OCI-LY3 (cell line): ENCODE measurements around the gene PITPNM2.

Experiments
- H2AFZ ChIP-seq: fragments of 200-600, 300-600 bp; shearing (Covaris generic); 2 replicates; pipeline ENCODE4 v1.6.0; 2014; ENCODE audit warnings: antibody characterized with exemption, low read depth, low read length
- H3K27ac ChIP-seq: fragments of 200-600, 300-600 bp; sonication (generic); 2 replicates; pipeline ENCODE4 v1.5.1; 2014; ENCODE audit warnings: mild to moderate bottlenecking, low read length, moderate library complexity, mixed read lengths
- H3K27me3 ChIP-seq: fragments of 200-600, 300-600 bp; sonication (generic); 2 replicates; pipeline ENCODE4 v1.6.1; 2014; ENCODE audit warnings: low read depth, low read length, mixed read lengths
- H3K36me3 ChIP-seq: fragments of 200-600, 300-600 bp; sonication (generic); replicated peaks from 2 replicates; pipeline ENCODE3; 2014; ENCODE audit warnings: low read depth, low read length, mixed read lengths
- H3K4me1 ChIP-seq: fragments of 300-600, 200-600 bp; sonication (generic); 2 replicates; pipeline ENCODE4 v1.6.1; 2014; ENCODE audit warnings: low read length, mixed read lengths
- H3K4me2 ChIP-seq: fragments of 200-600, 300-600 bp; sonication (generic); 2 replicates; pipeline ENCODE4 v1.6.1; 2014; ENCODE audit warnings: low read length, mixed read lengths
- H3K4me3 ChIP-seq: fragments of 300-600, 200-600 bp; sonication (generic); 2 replicates; pipeline ENCODE4 v1.5.1; 2014; ENCODE audit warnings: antibody characterized with exemption, mild to moderate bottlenecking, low read length, moderate library complexity
- H3K79me2 ChIP-seq: fragments of 300-600, 200-600 bp; shearing (Covaris generic); 2 replicates; pipeline ENCODE4 v1.6.1; 2014; ENCODE audit warnings: mild to moderate bottlenecking, low read length, mixed read lengths
- H3K9ac ChIP-seq: fragments of 300-600, 200-600 bp; shearing (Covaris generic); 2 replicates; pipeline ENCODE4 v1.6.0; 2014; ENCODE audit warnings: mild to moderate bottlenecking, low read length, moderate library complexity
- H3K9me3 ChIP-seq: fragments of 200-600, 300-600 bp; shearing (Covaris generic); 2 replicates; pipeline ENCODE4 v1.6.1; 2014; ENCODE audit warnings: low read length, mixed read lengths; ENCODE audit not compliant: insufficient read depth
- H4K20me1 ChIP-seq: fragments of 200-600, 300-600 bp; sonication (generic); 2 replicates; pipeline ENCODE4 v1.6.1; 2016; ENCODE audit warnings: low read length, mixed read lengths; ENCODE audit not compliant: insufficient read depth
- CTCF ChIP-seq: fragments of 200-600, 300-600 bp; sonication (generic); IDR thresholded peaks from 2 replicates; pipeline ENCODE4 v1.5.1; 2014; ENCODE audit warnings: antibody characterized with exemption, low read length, low read depth
- EZH2phosphoT487 ChIP-seq: fragments of 200-600 bp; shearing (Covaris generic); IDR thresholded peaks from 2 replicates; pipeline ENCODE4 v1.6.1; 2018; ENCODE audit warnings: antibody characterized with exemption, mixed run types, low read depth

The PITPNM2 gene

GRCh38 chr12:123135688-123136087 lies 15.2 kb downstream of the PITPNM2 start:
- no peak overlapping the region for H3K4me3 ChIP-seq
- peaks cover 21% of the 10 kb centered on the region for H3K4me1 ChIP-seq
- H3K4me2 ChIP-seq: no peak overlapping the region
- no peaks in the 10 kb centered on the region for H3K36me3 ChIP-seq
- no peaks in the 10 kb centered on the region for H4K20me1 ChIP-seq
- peaks cover 5% of the 10 kb centered on the region; the same call in 1 of the 2 replicates for H3K27me3 ChIP-seq
- H3K9ac ChIP-seq: no peak overlapping the region
- peaks cover 10% of the 10 kb centered on the region; the same call in 1 of the 2 replicates for H3K9me3 ChIP-seq
- H3K79me2 ChIP-seq: no peaks in the 10 kb centered on the region
- TF ChIP-seq CTCF (no peak), EZH2phosphoT487 (no peak)
- no peak overlapping the region for H2AFZ ChIP-seq
- H3K27ac ChIP-seq: no peak overlapping the region

- Histone ChIP-seq H3K9ac (no peak overlapping the region), H3K4me1 (peaks cover 21% of the 10 kb centered on the region), H3K4me3 (no peak overlapping the region), H4K20me1 (no peaks in the 10 kb centered on the region), H3K27me3 (peaks cover 5% of the 10 kb centered on the region; the same call in 1 of the 2 replicates), H3K9me3 (peaks cover 10% of the 10 kb centered on the region; the same call in 1 of the 2 replicates), H3K27ac (no peak overlapping the region), H3K36me3 (no peaks in the 10 kb centered on the region), H3K79me2 (no peaks in the 10 kb centered on the region), H3K4me2 (no peak overlapping the region), H2AFZ (no peak overlapping the region)
- TF ChIP-seq EZH2phosphoT487: no peak
- TF ChIP-seq CTCF: no peak
Measured at GRCh38 chr12:123134826-123135225, 16.1 kb downstream of the PITPNM2 start.

GRCh38 chr12:123134271-123134671 lies 16.6 kb downstream of the PITPNM2 start:
- no peak overlapping the region for H2AFZ ChIP-seq
- H3K4me2 ChIP-seq: no peak overlapping the region
- no peaks in the 10 kb centered on the region for H4K20me1 ChIP-seq
- peaks cover 5% of the 10 kb centered on the region; the same call in 1 of the 2 replicates for H3K27me3 ChIP-seq
- H3K36me3 ChIP-seq: no peaks in the 10 kb centered on the region
- H3K4me1 ChIP-seq: peaks cover 21% of the 10 kb centered on the region
- TF ChIP-seq EZH2phosphoT487: no peak
- no peak for TF ChIP-seq CTCF
- H3K79me2 ChIP-seq: no peaks in the 10 kb centered on the region
- no peak overlapping the region for H3K4me3 ChIP-seq
- H3K27ac ChIP-seq: no peak overlapping the region
- H3K9me3 ChIP-seq: peaks cover 10% of the 10 kb centered on the region; the same call in 1 of the 2 replicates
- H3K9ac ChIP-seq: no peak overlapping the region

- Histone ChIP-seq H3K4me1 (peaks cover 21% of the 10 kb centered on the region), H3K27ac (no peak overlapping the region), H3K79me2 (no peaks in the 10 kb centered on the region), H4K20me1 (no peaks in the 10 kb centered on the region), H2AFZ (no peak overlapping the region), H3K9me3 (peaks cover 10% of the 10 kb centered on the region; the same call in 1 of the 2 replicates), H3K27me3 (peaks cover 5% of the 10 kb centered on the region; the same call in 1 of the 2 replicates), H3K4me2 (no peak overlapping the region), H3K4me3 (no peak overlapping the region), H3K36me3 (no peaks in the 10 kb centered on the region), H3K9ac (no peak overlapping the region)
- TF ChIP-seq CTCF: no peak
- no peak for TF ChIP-seq EZH2phosphoT487
Measured at GRCh38 chr12:123133701-123134100, 17.2 kb downstream of the PITPNM2 start.
